Measurements from ENCODE around the gene TNFAIP2.

DNA sequence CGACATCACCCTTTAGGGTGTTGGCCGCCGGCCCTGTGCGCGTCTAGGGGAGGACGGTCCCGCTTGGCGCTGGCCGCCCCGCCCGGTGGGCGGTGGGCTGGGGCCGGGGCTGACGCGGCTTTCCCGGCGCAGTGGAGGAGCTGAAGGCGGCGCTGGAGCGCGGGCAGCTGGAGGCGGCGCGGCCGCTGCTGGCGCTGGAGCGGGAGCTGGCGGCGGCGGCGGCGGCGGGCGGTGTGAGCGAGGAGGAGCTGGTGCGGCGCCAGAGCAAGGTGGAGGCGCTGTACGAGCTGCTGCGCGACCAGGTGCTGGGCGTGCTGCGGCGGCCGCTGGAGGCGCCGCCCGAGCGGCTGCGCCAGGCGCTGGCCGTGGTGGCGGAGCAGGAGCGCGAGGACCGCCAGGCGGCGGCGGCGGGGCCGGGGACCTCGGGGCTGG is 3.6 kb downstream of the TNFAIP2 start:
- TF ChIP-seq POLR2A (IDR thresholded peaks at IDR 0.05) (peak; percentile 27), CTCF (IDR thresholded peaks at IDR 0.05) (peak; percentile 8 to 55 (median 26))

All from right lobe of liver (tissue), 4 donors.